GM12878 (cell line): ENCODE data around the gene TNRC6C. TPM values are rescaled to one million over a fixed set of nuclear protein-coding genes. Genes with fewer than 3 reads are reported as not detected.

Source experiments
- ATAC-seq: fragments of 200-7000 bp; cut with Tn5 transposase; 3 replicates; pipeline ENCODE4 v1.9.1; 2020; ENCODE audit warnings: mild to moderate bottlenecking, moderate library complexity
- BruUV-seq: library from RNA; stranded (reverse); fragments of 400-500 nt; replicated peaks from 2 replicates; lab custom pipeline; 2021; lab: Mats Ljungman, UMichigan
- CTCF ChIA-PET: fragments of 300-600 bp; sonication (Branson Sonifier 250); formaldehyde crosslinking; extraction: SDS; loops from one replicate; lab custom pipeline; 2021; ENCODE audit warnings: inconsistent platforms; lab: Yijun Ruan, JAX
- POLR2A ChIA-PET: fragments of 350-600 bp; formaldehyde crosslinking; extraction: SDS; loops from one replicate; lab custom pipeline; 2021; ENCODE audit warnings: inconsistent platforms; lab: Charles Lee
- RAD21 ChIA-PET: fragments of 300-600 bp; sonication (Branson Sonifier 250); formaldehyde crosslinking; loops from one replicate; lab custom pipeline; 2023; ENCODE audit warnings: antibody characterized with exemption; ENCODE audit not compliant: unreplicated experiment; lab: Charles Lee
- SMC1A ChIA-PET: fragments of 300-600 bp; sonication (Branson Sonifier 250); formaldehyde crosslinking; loops from one replicate; lab custom pipeline; 2023; ENCODE audit not compliant: unreplicated experiment, uncharacterized antibody; lab: Charles Lee
- DNase-seq: peaks from one replicate; pipeline ENCODE4 v3.0.0-alpha.2; 2011; ENCODE audit warnings: low read depth, low spot score
- FAIRE-seq: peaks from 3 replicates; lab custom pipeline; 2011; peaks lifted over from hg19 to GRCh38; lab: Jason Lieb, UNC
- H2AFZ ChIP-seq: 2 replicates; pipeline ENCODE4 v1.6.0; 2011; ENCODE audit warnings: low read depth, low read length, control low read depth; ENCODE audit not compliant: control insufficient read depth
- H3K27ac ChIP-seq: 2 replicates; pipeline ENCODE4 v1.5.1; 2011; ENCODE audit warnings: control low read depth; ENCODE audit not compliant: control insufficient read depth, insufficient read depth
- H3K27me3 ChIP-seq, 2 experiments: replicated peaks in 1 of 2; 2 replicates each; pipeline versions ENCODE4 v1.6.0 to v1.6.1; 2011; ENCODE audit warnings: low read length in 1 of 2; ENCODE audit not compliant: control insufficient read depth in 2 of 2, insufficient read depth in 2 of 2
- H3K36me3 ChIP-seq, 2 experiments: 2 replicates each; pipeline ENCODE4 v1.5.1; 2011; ENCODE audit warnings: low read length in 1 of 2; ENCODE audit not compliant: control insufficient read depth in 2 of 2, insufficient read depth in 2 of 2
- H3K4me1 ChIP-seq: 2 replicates; pipeline ENCODE4 v1.6.1; 2011; ENCODE audit warnings: mild to moderate bottlenecking, low read length, moderate library complexity, mixed read lengths; ENCODE audit not compliant: control insufficient read depth, insufficient read depth
- H3K4me2 ChIP-seq: 2 replicates; pipeline ENCODE4 v1.6.0; 2011; ENCODE audit warnings: control low read depth; ENCODE audit not compliant: control insufficient read depth, insufficient read depth
- H3K4me3 ChIP-seq: fragments of 200-600 bp; sonication (generic); 2 replicates; pipeline ENCODE4 v1.5.1; 2016
- H3K79me2 ChIP-seq: 2 replicates; pipeline ENCODE4 v1.6.0; 2011; ENCODE audit warnings: low read length; ENCODE audit not compliant: control insufficient read depth, insufficient read depth
- H3K9ac ChIP-seq: 2 replicates; pipeline ENCODE4 v1.8.0; 2011; ENCODE audit warnings: low read length, control low read depth, mixed read lengths; ENCODE audit not compliant: control insufficient read depth, insufficient read depth
- H3K9me3 ChIP-seq: replicated peaks from 3 replicates; pipeline ENCODE4 v1.5.1; 2011; ENCODE audit warnings: mild to moderate bottlenecking, low read length; ENCODE audit not compliant: control insufficient read depth, insufficient read depth
- H4K20me1 ChIP-seq: 2 replicates; pipeline ENCODE4 v1.6.0; 2011; ENCODE audit not compliant: control insufficient read depth, insufficient read depth
- ASH2L ChIP-seq: fragments of 300-600, 200-600 bp; sonication (generic); IDR thresholded peaks from 2 replicates; pipeline ENCODE4 v1.6.1; 2017; ENCODE audit warnings: low read depth, mild to moderate bottlenecking, borderline replicate concordance
- BACH1 ChIP-seq: fragments of 450-650 bp; IDR thresholded peaks from 2 replicates; pipeline ENCODE4 v1.6.1; 2017; ENCODE audit warnings: mild to moderate bottlenecking, borderline replicate concordance
- CEBPB ChIP-seq, 2 experiments: fragments of 150-350 bp in 1 of 2; IDR thresholded peaks; 2 replicates each; pipeline ENCODE4 v1.6.1; 2012 to 2014; ENCODE audit warnings: low read depth in 2 of 2, low read length in 2 of 2, borderline replicate concordance in 1 of 2, inconsistent platforms in 1 of 2
- EGR1 ChIP-seq, 2 experiments: IDR thresholded peaks; 1 replicate in 1 of 2; 2 replicates in 1 of 2; pipeline ENCODE4 v1.6.1; 2011 to 2012; ENCODE audit warnings: low read depth in 2 of 2, low read length in 2 of 2, borderline replicate concordance in 1 of 2, mild to moderate bottlenecking in 1 of 2, moderate library complexity in 1 of 2
- GATAD2B ChIP-seq: fragments of 450-650 bp; conservative IDR thresholded peaks from 2 replicates; pipeline ENCODE4 v1.6.1; 2017; ENCODE audit warnings: low read depth, mild to moderate bottlenecking, moderate library complexity
- MXI1 ChIP-seq: fragments of 150-350 bp; IDR thresholded peaks from 2 replicates; pipeline ENCODE4 v1.6.1; 2011; ENCODE audit warnings: low read depth, mild to moderate bottlenecking, inconsistent platforms, low read length, improper control_type of control experiment
- NFIC ChIP-seq: IDR thresholded peaks from 2 replicates; pipeline ENCODE4 v1.6.1; 2012; ENCODE audit warnings: low read depth, mild to moderate bottlenecking, inconsistent platforms, low read length, moderate library complexity
- NR2F1 ChIP-seq: fragments of 450-650 bp; conservative IDR thresholded peaks from 2 replicates; pipeline ENCODE4 v1.6.1; 2017; ENCODE audit warnings: mild to moderate bottlenecking
- SMAD1 ChIP-seq: fragments of 450-650 bp; IDR thresholded peaks from 2 replicates; pipeline ENCODE4 v1.6.1; 2018; ENCODE audit warnings: mild to moderate bottlenecking, low read depth; ENCODE audit not compliant: partially characterized antibody
- SREBF2 ChIP-seq: IDR thresholded peaks from 2 replicates; pipeline ENCODE4 v1.6.1; 2012; ENCODE audit warnings: mild to moderate bottlenecking, low read length
- WGBS: methylation state at CpG from one replicate; pipeline ENCODE4 v1.1.6; 2016; ENCODE audit warnings: low lambda C conversion rate; ENCODE audit not compliant: insufficient replicate concordance, insufficient coverage; ENCODE audit errors: missing lambda C conversion rate; 5-methylcytosine and 5-hydroxymethylcytosine counted together
- in situ Hi-C: fragments of 300-500 bp; cut with MboI; formaldehyde crosslinking; loops from 9 replicates; pipeline ENCODE4 v1.14.3; 2018; ENCODE audit warnings: mixed read lengths
- intact Hi-C: fragments of 100-400 bp; cut with micrococcal nuclease; formaldehyde crosslinking; loops from one replicate; pipeline ENCODE4 v1.14.2; 2022; ENCODE audit not compliant: unreplicated experiment
- polyA plus RNA-seq, 11 experiments: library from polyadenylated mRNA; depleted of rRNA in 4 of 11; unstranded in 6 of 11; stranded (reverse) in 5 of 11; fragments of >200 nt; fragmentation: Nextera tagmentation in 4 of 11; fragmentation: Illumina TruSeq in 1 of 11; extraction: Ambion mirVana in 4 of 11; extraction: Trizol in 1 of 11; gene quantifications; 1 replicate in 1 of 11; 2 replicates in 10 of 11; pipeline versions ENCODE4 v1.2.1 to v1.2.3, GENCODE V29; 2011 to 2016; ENCODE audit warnings: inconsistent platforms in 2 of 11, missing spikeins in 2 of 11, low read depth in 1 of 11
- total RNA-seq, 4 experiments: library from RNA; depleted of rRNA in 3 of 4; stranded (reverse); fragments of >200 nt in 3 of 4; fragmentation: Illumina TruSeq in 1 of 4; extraction: Trizol in 1 of 4; gene quantifications; 2 replicates each; pipeline versions ENCODE4 v1.2.1 to v1.2.3, GENCODE V29; 2013 to 2021
- TF ChIP-seq, protein P1 (sequence below): IDR thresholded peaks from 2 replicates; pipeline ENCODE4 v1.6.1; 2011; ENCODE audit warnings: mild to moderate bottlenecking, low read depth, low read length, moderate library complexity; ENCODE audit not compliant: insufficient replicate concordance

Gene TNRC6C
- total and polyA plus RNA-seq, 10 of the 15 experiments (the other 5 are each of a cell fraction or from before 2014, with no cell fraction given): 0.40 to 6.1 (median 0.96) TPM

GRCh38 chr17:78092794-78093324, 134.4 kb downstream of the TNRC6C start:
- WGBS: 66% methylated on average over 6 of the region's 6 CpGs
- FAIRE-seq (no peak), ATAC-seq (no peak), DNase-seq (no peak)
- H3K4me3 ChIP-seq: no peak overlapping the region
- H3K4me2 ChIP-seq: no peak overlapping the region
- H3K79me2 ChIP-seq: no peaks in the 10 kb centered on the region
- H3K27ac ChIP-seq: no peak overlapping the region
- H3K9me3 ChIP-seq: no peaks in the 10 kb centered on the region
- H3K27me3 ChIP-seq: no peaks in the 10 kb centered on the region
- H3K36me3 ChIP-seq: peaks cover 5 to 9% of the 10 kb centered on the region in 2 experiments; a peak in 3 of 4 replicates
- no peaks in the 10 kb centered on the region for H3K4me1 ChIP-seq
- ChIA-PET POLR2A (interaction anchor here (0.5 kb wide), 1 partner anchor 184 kb away, joined by 3 read pairs; no protein-coding TSS in a partner anchor), RAD21 (interaction anchor here (3.7 kb wide), 1 partner anchor 73 kb away, joined by 15 read pairs; no protein-coding TSS in a partner anchor), SMC1A (interaction anchor here (1.8 to 2.3 kb wide), 2 partner anchors 10 to 42 kb away, joined by 4 to 7 read pairs; no protein-coding TSS in a partner anchor), CTCF (interaction anchor here (1.1 to 3.4 kb wide), 4 partner anchors 8 to 158 kb away, joined by 3 to 20 read pairs (median 5); no protein-coding TSS in a partner anchor)
- in situ Hi-C loops: no loop called here
- H3K9ac ChIP-seq: no peak overlapping the region
- no TSS peak for BruUV-seq
- TF ChIP-seq ASH2L (no peak), EGR1 (IDR thresholded peaks at IDR 0.05; ENCODE audit: borderline replicate concordance in 1 of 2, low read depth in 2 of 2, low read length in 2 of 2) (no peak)
- no peaks in the 10 kb centered on the region for H4K20me1 ChIP-seq
- intact Hi-C loops: no loop called here
- H2AFZ ChIP-seq: no peak overlapping the region

DNA sequence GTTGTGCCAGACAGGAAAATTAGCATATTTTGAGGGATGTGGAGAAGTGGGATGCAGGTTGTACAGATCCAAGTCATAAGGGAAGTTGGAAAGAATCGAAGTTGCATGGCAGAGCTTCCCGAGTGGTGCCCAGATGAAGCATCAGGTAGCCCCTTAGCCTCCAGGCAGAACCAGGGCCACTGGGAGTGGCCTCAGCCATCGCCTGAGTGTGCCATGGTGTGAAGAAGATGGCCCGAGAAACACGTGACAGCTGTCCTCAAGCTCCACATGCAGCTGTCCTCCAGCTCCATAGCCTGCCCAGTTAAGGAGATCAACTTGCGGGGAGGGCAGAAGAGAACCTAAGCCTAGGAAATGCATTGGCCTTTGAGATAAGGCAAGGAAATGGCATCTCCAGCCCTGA, 136.5 kb downstream of the TNRC6C start:
- no peak for FAIRE-seq
- BruUV-seq: no TSS peak
- Histone ChIP-seq H3K36me3 (peaks cover 5 to 8% of the 10 kb centered on the region in 2 experiments; a peak in 2 of 4 replicates), H3K9ac (no peak overlapping the region), H3K9me3 (no peaks in the 10 kb centered on the region; the same call in 2 of the 3 replicates), H2AFZ (no peak overlapping the region), H3K4me1 (no peaks in the 10 kb centered on the region), H3K4me2 (no peak overlapping the region), H3K27me3 (no peaks in the 10 kb centered on the region), H3K27ac (no peak overlapping the region), H3K4me3 (no peak overlapping the region), H3K79me2 (no peaks in the 10 kb centered on the region), H4K20me1 (no peaks in the 10 kb centered on the region)
- ChIA-PET CTCF (interaction anchor here (1.1 to 3.7 kb wide), 2 partner anchors 10 to 72 kb away, joined by 3 to 16 read pairs; no protein-coding TSS in a partner anchor), RAD21 (interaction anchor here (1.1 kb wide), 1 partner anchor 10 kb away, joined by 3 read pairs; no protein-coding TSS in a partner anchor), SMC1A (interaction anchor here (0.6 to 1.3 kb wide), 2 partner anchors 10 to 64 kb away, joined by 3 to 6 read pairs; no protein-coding TSS in a partner anchor), POLR2A (interaction anchor here (0.6 kb wide), 1 partner anchor 21 kb away, joined by 4 read pairs; no protein-coding TSS in a partner anchor)
- in situ Hi-C loops: no loop called here
- ATAC-seq: no peak
- intact Hi-C loops: no loop called here
- WGBS: 65% methylated on average over 6 of the region's 6 CpGs
- no peak for DNase-seq
- TF ChIP-seq NR2F1 (no peak), ASH2L (no peak), BACH1 (no peak), CEBPB (IDR thresholded peaks at IDR 0.05; ENCODE audit: borderline replicate concordance in 1 of 2, low read depth in 2 of 2, low read length in 2 of 2) (no peak), NFIC (no peak), EGR1 (IDR thresholded peaks at IDR 0.05; ENCODE audit: borderline replicate concordance in 1 of 2, low read depth in 2 of 2, low read length in 2 of 2) (no peak), MXI1 (no peak), SMAD1 (no peak), GATAD2B (no peak), SREBF2 (no peak)
- TF ChIP-seq, protein P1, sequence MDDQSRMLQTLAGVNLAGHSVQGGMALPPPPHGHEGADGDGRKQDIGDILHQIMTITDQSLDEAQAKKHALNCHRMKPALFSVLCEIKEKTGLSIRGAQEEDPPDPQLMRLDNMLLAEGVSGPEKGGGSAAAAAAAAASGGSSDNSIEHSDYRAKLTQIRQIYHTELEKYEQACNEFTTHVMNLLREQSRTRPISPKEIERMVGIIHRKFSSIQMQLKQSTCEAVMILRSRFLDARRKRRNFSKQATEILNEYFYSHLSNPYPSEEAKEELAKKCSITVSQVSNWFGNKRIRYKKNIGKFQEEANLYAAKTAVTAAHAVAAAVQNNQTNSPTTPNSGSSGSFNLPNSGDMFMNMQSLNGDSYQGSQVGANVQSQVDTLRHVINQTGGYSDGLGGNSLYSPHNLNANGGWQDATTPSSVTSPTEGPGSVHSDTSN: no peak
